ENCODE measurements around the gene SPAG16. TPM values are rescaled to one million over a fixed set of nuclear protein-coding genes. Genes with fewer than 3 reads are reported as not detected.

The SPAG16 gene
- total RNA-seq, 1 experiment from 2014 or later: 30.0 TPM

DNA sequence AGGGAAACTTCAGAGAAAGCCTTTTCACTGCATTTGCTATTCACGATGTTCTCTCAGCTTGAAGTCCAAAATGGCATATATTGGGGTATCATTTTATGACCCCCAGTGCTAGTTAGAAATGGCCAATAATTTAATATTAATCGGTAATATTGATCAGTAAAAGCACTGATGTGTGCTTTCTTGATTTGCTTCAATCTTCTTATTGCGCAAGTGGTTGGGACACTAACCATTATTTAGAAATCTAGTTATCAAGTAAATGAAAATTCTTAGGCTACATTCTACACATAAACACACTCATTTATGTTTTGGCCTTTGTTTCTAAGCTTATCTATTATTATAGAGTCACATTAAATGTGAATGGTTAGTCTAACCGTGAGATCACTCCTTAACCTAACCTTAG lies 1076.9 kb downstream of the SPAG16 start:
- CTCF ChIA-PET: no interaction called here
- no peaks in the 10 kb centered on the region for H3K4me1 ChIP-seq (replicated peaks; ENCODE audit: insufficient read depth)

DNA sequence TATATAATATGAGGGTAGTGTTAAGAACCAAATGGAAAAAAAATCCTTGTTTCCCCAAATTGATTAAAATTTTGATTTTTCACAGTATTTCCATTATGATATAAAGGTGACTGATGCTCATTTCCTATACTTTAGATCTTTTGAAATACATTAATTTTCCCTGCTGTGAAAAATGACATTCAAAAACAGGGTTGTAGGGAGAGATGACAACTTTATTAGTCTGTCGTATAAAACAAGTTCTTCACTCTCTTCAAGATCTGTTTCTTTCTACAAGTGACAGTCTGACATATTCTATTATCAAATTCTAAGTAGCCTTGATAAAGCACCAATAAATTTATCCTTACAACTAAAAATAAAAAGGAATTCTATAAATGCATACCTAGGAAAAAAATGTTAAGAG lies 1081.3 kb downstream of the SPAG16 start:
- Histone ChIP-seq H3K27ac (no peak overlapping the region), H4K20me1 (ENCODE audit: insufficient read depth) (no peaks in the 10 kb centered on the region), H3K9me2 (ENCODE audit: insufficient read depth) (no peaks in the 10 kb centered on the region), H3K9me3 (ENCODE audit: insufficient read depth, low read depth) (no peaks in the 10 kb centered on the region), H3K4me2 (no peak overlapping the region), H3K27me3 (ENCODE audit: insufficient read depth, low read depth) (no peaks in the 10 kb centered on the region), H2AFZ (no peak overlapping the region), H3K79me2 (ENCODE audit: low read depth) (no peaks in the 10 kb centered on the region), H3K4me3 (no peak overlapping the region), H3F3A (ENCODE audit: insufficient read depth, low read depth) (no peaks in the 10 kb centered on the region), H3K36me3 (ENCODE audit: low read depth) (no peaks in the 10 kb centered on the region), H3K4me1 (replicated peaks; ENCODE audit: insufficient read depth) (no peaks in the 10 kb centered on the region)
- intact Hi-C loops (cut with micrococcal nuclease; ENCODE audit: unreplicated experiment): no loop called here
- no peak for TF ChIP-seq EZH2 (IDR thresholded peaks at IDR 0.05; ENCODE audit: low read depth)
- no peak for DNase-seq
- CTCF ChIA-PET: no interaction called here
- no TSS peak for BruUV-seq (replicated peaks)
- POLR2A ChIA-PET (ENCODE audit: unreplicated experiment): no interaction called here

More for the DNA sequence above, 1076.9 kb downstream of the SPAG16 start:
- Histone ChIP-seq H3K27ac (no peak overlapping the region), H4K20me1 (ENCODE audit: insufficient read depth) (no peaks in the 10 kb centered on the region), H3K27me3 (ENCODE audit: insufficient read depth, low read depth) (no peaks in the 10 kb centered on the region), H2AFZ (no peak overlapping the region), H3K79me2 (ENCODE audit: low read depth) (no peaks in the 10 kb centered on the region), H3K4me3 (no peak overlapping the region), H3K9me2 (ENCODE audit: insufficient read depth) (no peaks in the 10 kb centered on the region), H3K36me3 (ENCODE audit: low read depth) (no peaks in the 10 kb centered on the region), H3K4me2 (no peak overlapping the region), H3K9me3 (ENCODE audit: insufficient read depth, low read depth) (no peaks in the 10 kb centered on the region), H3F3A (ENCODE audit: insufficient read depth, low read depth) (no peaks in the 10 kb centered on the region)
- intact Hi-C loops (cut with micrococcal nuclease; ENCODE audit: unreplicated experiment): no loop called here
- no TSS peak for BruUV-seq (replicated peaks)
- POLR2A ChIA-PET (ENCODE audit: unreplicated experiment): no interaction called here
- TF ChIP-seq CTCF (conservative IDR thresholded peaks at IDR 0.05): no peak
- no peak for TF ChIP-seq EZH2 (IDR thresholded peaks at IDR 0.05; ENCODE audit: low read depth)
- no peak for DNase-seq

DNA sequence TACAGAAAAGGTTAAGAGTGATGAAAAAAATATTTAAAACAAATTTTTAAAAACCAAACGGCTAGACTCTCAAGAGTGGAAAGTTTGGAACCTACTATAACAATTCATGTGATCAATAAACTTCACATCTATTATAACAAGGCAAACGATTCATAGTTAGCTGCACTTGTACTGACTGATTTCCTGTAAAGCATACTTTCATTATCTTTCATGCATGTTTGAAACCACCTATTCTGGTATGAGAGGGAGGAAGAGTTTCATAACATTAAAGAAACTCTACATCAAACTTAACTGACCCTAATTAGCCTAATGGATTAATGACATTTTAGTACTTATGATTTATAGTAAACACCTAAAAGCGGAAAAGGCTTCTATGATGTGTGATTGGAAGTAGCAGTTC lies 1082.9 kb downstream of the SPAG16 start:
- H3K36me3 ChIP-seq (ENCODE audit: low read depth): no peaks in the 10 kb centered on the region
- no TSS peak for BruUV-seq (replicated peaks)
- intact Hi-C loops (cut with micrococcal nuclease; ENCODE audit: unreplicated experiment): no loop called here

More for the DNA sequence above, 1082.9 kb downstream of the SPAG16 start:
- no peaks in the 10 kb centered on the region for H3K9me2 ChIP-seq (ENCODE audit: insufficient read depth)
- H4K20me1 ChIP-seq (ENCODE audit: insufficient read depth): no peaks in the 10 kb centered on the region
- no peaks in the 10 kb centered on the region for H3K4me1 ChIP-seq (replicated peaks; ENCODE audit: insufficient read depth)
- ChIA-PET POLR2A (ENCODE audit: unreplicated experiment) (interaction anchor here (0.6 kb wide), 1 partner anchor 60 kb away, joined by 8 read pairs; no protein-coding TSS in a partner anchor), CTCF (no interaction called here)
- no peak for DNase-seq
- no peaks in the 10 kb centered on the region for H3K27me3 ChIP-seq (ENCODE audit: insufficient read depth, low read depth)
- no peak overlapping the region for H3K4me3 ChIP-seq
- H3K79me2 ChIP-seq (ENCODE audit: low read depth): no peaks in the 10 kb centered on the region
- no peak overlapping the region for H3K4me2 ChIP-seq
- TF ChIP-seq CTCF (conservative IDR thresholded peaks at IDR 0.05) (no peak), EZH2 (IDR thresholded peaks at IDR 0.05; ENCODE audit: low read depth) (no peak)
- no peaks in the 10 kb centered on the region for H3K9me3 ChIP-seq (ENCODE audit: insufficient read depth, low read depth)
- H3F3A ChIP-seq (ENCODE audit: insufficient read depth, low read depth): no peaks in the 10 kb centered on the region
- no peak overlapping the region for H2AFZ ChIP-seq
- H3K27ac ChIP-seq: no peak overlapping the region

Measured in PC-9 (cell line).